Psoas muscle (tissue), 8 donors: ENCODE results near the gene PRSS12. TPM values are rescaled to one million over a fixed set of nuclear protein-coding genes. Genes with fewer than 3 reads are reported as not detected.
A peak's percentile ranks its signal among the peaks of the same experiment; 100 is the strongest.

Experiments
- ATAC-seq, 4 donors: fragments of 200-7000 bp; cut with Tn5 transposase; one replicate each; pipeline ENCODE4 v1.9.1; 2020; ENCODE audit warnings: moderate library complexity in 3 of 4, mild to moderate bottlenecking in 2 of 4
- DNase-seq, 2 donors: peaks; one replicate each; pipeline ENCODE4 v3.0.0-alpha.2; 2020
- H3K27ac ChIP-seq: fragments of 200-600 bp; one replicate; pipeline ENCODE4 v1.8.0; 2022
- H3K27me3 ChIP-seq, 3 donors: fragments of 200-600 bp in 1 of 3; one replicate each; pipeline versions ENCODE4 v1.6.1 to v1.8.0; 2013 to 2022; ENCODE audit warnings: low read length in 2 of 3, mild to moderate bottlenecking in 2 of 3, moderate library complexity in 1 of 3; ENCODE audit not compliant: insufficient read depth in 3 of 3
- H3K36me3 ChIP-seq, 2 donors: fragments of 200-600 bp in 1 of 2; one replicate each; pipeline versions ENCODE4 v1.6.1 to v1.8.0; 2013 to 2022; ENCODE audit warnings: low read depth in 1 of 2, mild to moderate bottlenecking in 1 of 2, moderate library complexity in 1 of 2; ENCODE audit not compliant: insufficient read depth in 1 of 2
- H3K4me1 ChIP-seq: fragments of 200-600 bp; one replicate; pipeline ENCODE4 v1.8.0; 2022
- H3K4me3 ChIP-seq: fragments of 200-600 bp; one replicate; pipeline ENCODE4 v1.8.0; 2022; ENCODE audit warnings: mild to moderate bottlenecking
- H3K9me3 ChIP-seq: fragments of 200-600 bp; one replicate; pipeline ENCODE4 v1.8.0; 2022
- WGBS, 3 donors: extraction: QIAGEN DNeasy Blood & Tissue Kit; methylation state at CpG; one replicate each; pipeline versions ENCODE4 v1.1.6 to v1.1.7; 2013; 5-methylcytosine and 5-hydroxymethylcytosine counted together
- intact Hi-C, 2 donors: fragments of 100-400 bp; cut with DNase I; formaldehyde crosslinking; loops; one replicate each; pipeline versions ENCODE4 v1.11.0 to v1.14.2; 2022
- polyA plus RNA-seq, 3 donors: library from polyadenylated mRNA; stranded (reverse); fragments of 200-250 nt; gene quantifications; one replicate each; pipeline ENCODE4 v1.2.3, GENCODE V29; 2013
- total RNA-seq, 4 donors: library from RNA; stranded (reverse); fragmentation: NEBNext Ultra II Directional in 2 of 4; extraction: Animal tissue kit (Norgen Biotek cat#: 25700) in 2 of 4; gene quantifications; one replicate each; pipeline versions ENCODE4 v1.2.1 to v1.2.4, GENCODE V29; 2021 to 2023
- TF ChIP-seq, protein P1 (sequence below): fragments of 200-600 bp; IDR thresholded peaks from one replicate; pipeline ENCODE4 v1.8.0; 2022; ENCODE audit warnings: antibody characterized with exemption
- donor health status: healthy with polysubstance abuse.
- donor health status: DM: no; HTN: no; CAD: no; lungs with moderate emphysema.
- donor health status: Bipolar disorder and iron deficiency.
- donor health status: healthy.
- donor health status: DM: yes; HTN: yes; CAD: no.
- donor health status: DM: no; HTN: no; CAD: no.
- donor health status: DM: no; HTN: no; CAD: no.
- donor health status: DM: yes; HTN: yes; CAD: no.

The PRSS12 gene
- total and polyA plus RNA-seq, 7 donors: 0.01 to 0.49 (median 0.10) TPM; not detected in 1

DNA sequence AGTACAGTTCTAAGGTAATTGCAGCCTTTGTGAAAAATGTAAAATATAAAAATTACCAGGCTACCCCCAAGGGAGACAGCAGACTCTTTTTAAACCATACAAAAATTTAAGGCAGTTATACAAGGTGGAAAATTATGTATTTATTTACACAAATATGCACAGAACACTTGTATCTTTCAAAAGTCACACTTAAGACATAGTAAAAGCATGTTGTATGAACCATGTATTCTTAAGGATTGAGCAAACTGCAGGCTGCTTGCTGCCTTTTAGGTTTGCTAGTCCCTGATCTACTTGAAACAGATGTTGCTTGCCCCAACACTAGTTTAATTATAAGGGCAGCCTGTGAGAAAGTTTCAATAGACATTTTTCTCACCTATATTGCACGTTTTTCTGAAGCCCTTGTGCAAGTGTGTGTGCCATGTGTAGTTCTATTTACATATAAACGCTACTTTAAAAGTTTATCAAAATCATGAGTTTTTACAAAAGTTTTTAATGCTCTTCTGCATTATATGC, 72.8 kb downstream of the PRSS12 start:
- peak overlapping the region; percentile 96 for H3K27ac ChIP-seq
- TF ChIP-seq, protein P1, sequence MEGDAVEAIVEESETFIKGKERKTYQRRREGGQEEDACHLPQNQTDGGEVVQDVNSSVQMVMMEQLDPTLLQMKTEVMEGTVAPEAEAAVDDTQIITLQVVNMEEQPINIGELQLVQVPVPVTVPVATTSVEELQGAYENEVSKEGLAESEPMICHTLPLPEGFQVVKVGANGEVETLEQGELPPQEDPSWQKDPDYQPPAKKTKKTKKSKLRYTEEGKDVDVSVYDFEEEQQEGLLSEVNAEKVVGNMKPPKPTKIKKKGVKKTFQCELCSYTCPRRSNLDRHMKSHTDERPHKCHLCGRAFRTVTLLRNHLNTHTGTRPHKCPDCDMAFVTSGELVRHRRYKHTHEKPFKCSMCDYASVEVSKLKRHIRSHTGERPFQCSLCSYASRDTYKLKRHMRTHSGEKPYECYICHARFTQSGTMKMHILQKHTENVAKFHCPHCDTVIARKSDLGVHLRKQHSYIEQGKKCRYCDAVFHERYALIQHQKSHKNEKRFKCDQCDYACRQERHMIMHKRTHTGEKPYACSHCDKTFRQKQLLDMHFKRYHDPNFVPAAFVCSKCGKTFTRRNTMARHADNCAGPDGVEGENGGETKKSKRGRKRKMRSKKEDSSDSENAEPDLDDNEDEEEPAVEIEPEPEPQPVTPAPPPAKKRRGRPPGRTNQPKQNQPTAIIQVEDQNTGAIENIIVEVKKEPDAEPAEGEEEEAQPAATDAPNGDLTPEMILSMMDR: no peak
- DNase-seq: no peak
- H3K4me1 ChIP-seq: peaks cover 22% of the 10 kb centered on the region
- H3K27me3 ChIP-seq: no peaks in the 10 kb centered on the region
- no peaks in the 10 kb centered on the region for H3K9me3 ChIP-seq
- intact Hi-C loops: loop anchor here in 1 of 2 donors (5.0 kb wide), 2 partner anchors 72 to 402 kb away; partner anchors contain the start of gene PRSS12
- 32 to 38% (median 37%) methylated on average over 2 of the region's 2 CpGs for WGBS, 3 donors
- H3K4me3 ChIP-seq: peak overlapping the region; percentile 91
- H3K36me3 ChIP-seq: peaks cover 5 to 34% of the 10 kb centered on the region in 2 donors
- no peak for ATAC-seq

DNA sequence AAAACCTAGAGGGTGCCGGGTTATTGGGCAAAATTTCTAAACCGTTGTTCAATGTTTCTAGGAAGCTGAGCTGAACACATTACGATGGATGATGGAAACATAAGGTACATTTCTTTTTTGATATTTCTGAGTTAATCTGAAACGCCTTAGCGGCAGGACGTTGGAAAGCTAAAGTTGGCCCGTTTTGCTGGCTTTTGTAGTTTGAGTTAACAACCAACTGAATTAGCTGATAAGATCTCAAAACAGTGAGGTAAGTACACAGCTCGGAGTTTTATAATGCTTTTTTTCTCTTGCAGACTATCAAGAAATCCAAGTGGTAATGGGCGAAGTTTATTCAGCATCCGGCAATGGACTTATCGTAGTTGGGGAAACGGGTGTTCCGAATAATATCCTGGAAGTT, 73.5 kb downstream of the PRSS12 start:
- WGBS, 3 donors: 6 to 8% (median 7%) methylated on average over 13 of the region's 13 CpGs
- intact Hi-C loops: no loop called here
- Histone ChIP-seq H3K36me3 (peaks cover 5 to 34% of the 10 kb centered on the region in 2 donors), H3K4me1 (peaks cover 22% of the 10 kb centered on the region), H3K27me3 (no peaks in the 10 kb centered on the region), H3K27ac (peak overlapping the region; percentile 96), H3K9me3 (no peaks in the 10 kb centered on the region), H3K4me3 (peak overlapping the region; percentile 91)
- ATAC-seq (no peak), DNase-seq (no peak)
- TF ChIP-seq, protein P1: no peak

DNA sequence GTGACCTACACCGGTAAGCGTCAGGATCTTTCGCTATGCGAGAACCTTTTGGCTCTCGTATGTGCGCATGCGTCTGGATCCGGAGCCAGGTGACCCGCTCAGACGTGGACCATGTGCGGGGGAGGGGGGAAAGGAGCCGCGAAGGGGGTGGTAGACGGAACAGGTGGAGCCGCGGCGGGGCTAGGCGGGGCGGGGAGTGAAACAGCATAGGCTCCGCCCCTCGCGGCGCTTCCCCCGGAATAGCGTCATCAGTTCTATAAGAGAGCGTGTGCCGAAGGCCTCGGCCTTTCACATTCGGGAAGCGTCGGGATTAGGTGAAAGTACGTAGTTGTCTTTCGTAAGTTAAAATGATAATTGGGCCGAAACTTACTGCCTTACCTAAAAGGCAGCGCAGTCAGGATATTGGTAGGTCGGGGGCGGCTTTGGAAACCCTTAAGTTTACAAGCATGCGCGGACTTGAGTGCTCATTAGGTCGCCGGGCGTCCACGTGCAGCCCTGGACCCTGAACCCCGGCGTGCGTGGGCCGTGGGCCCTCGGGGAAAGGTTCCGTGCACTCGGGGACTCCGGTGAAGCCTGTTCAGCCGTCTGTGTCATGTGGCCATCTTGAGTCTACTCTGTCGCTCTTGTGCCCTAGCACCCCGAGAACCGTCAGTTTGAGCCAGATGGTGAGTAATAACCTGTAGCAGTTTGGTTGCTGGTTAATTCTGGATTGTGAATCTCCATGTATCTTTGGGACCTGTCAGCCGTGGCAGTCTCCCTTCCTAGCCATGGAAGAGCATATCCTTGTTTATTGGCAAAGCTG, 74.1 kb downstream of the PRSS12 start:
- intact Hi-C loops: no loop called here
- Histone ChIP-seq H3K27ac (peak overlapping the region; percentile 96), H3K4me1 (peaks cover 22% of the 10 kb centered on the region), H3K27me3 (no peaks in the 10 kb centered on the region), H3K36me3 (peaks cover 5 to 34% of the 10 kb centered on the region in 2 donors), H3K9me3 (no peaks in the 10 kb centered on the region), H3K4me3 (peak overlapping the region; percentile 91)
- TF ChIP-seq, protein P1: no peak
- ATAC-seq (peak; percentile 96 to 98 (median 97)), DNase-seq (peak; percentile 96 to 97)
- WGBS, 3 donors: 0 to 1% (median 0%) methylated on average over 56 of the region's 56 CpGs

DNA sequence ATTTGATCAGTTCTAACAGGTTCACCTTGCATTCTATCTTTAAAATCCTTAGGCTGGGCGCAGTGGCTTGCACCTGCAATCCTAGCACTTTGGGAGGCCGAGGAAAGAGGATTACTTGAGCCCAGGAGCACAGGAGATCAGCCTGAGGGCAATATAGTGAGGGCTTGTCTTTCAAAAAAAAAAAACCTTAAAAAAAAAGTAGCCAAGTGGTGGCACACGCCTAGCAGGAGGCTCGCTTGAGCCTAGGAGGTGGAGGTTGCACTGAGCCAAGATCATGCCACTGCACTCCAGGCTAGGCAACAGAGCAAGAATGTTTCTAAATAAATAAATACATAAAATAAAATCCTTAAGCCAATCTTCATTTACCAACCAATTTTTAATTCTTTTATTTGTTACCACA, 75.6 kb downstream of the PRSS12 start:
- 92 to 99% (median 93%) methylated on average over 4 of the region's 4 CpGs for WGBS, 3 donors
- TF ChIP-seq, protein P1: no peak
- H3K4me3 ChIP-seq: no peak overlapping the region
- peaks cover 0 to 6% (median 2%) of the 10 kb centered on the region in 3 donors for H3K27me3 ChIP-seq
- no peak overlapping the region for H3K27ac ChIP-seq
- H3K9me3 ChIP-seq: no peaks in the 10 kb centered on the region
- peaks cover 5 to 25% of the 10 kb centered on the region in 2 donors for H3K36me3 ChIP-seq
- H3K4me1 ChIP-seq: peaks cover 17% of the 10 kb centered on the region
- ATAC-seq (no peak), DNase-seq (no peak)
- intact Hi-C loops: no loop called here
